Gastrocnemius medialis (tissue), 4 donors: Measurements from ENCODE around the gene SND1.

ENCODE experiments used
- CTCF ChIP-seq, 5 experiments: fragments of 450-650 bp in 3 of 5; fragments of 200-600 bp in 2 of 5; sonication (generic) in 2 of 5; IDR thresholded peaks in 4 of 5; conservative IDR thresholded peaks in 1 of 5; 1 replicate in 4 of 5; 2 replicates in 1 of 5; pipeline ENCODE4 v1.5.1; 2016 to 2019; ENCODE audit warnings: antibody characterized with exemption in 5 of 5, mild to moderate bottlenecking in 3 of 5, moderate library complexity in 3 of 5
- POLR2A ChIP-seq, 2 donors: fragments of 450-650 bp; IDR thresholded peaks; one replicate each; pipeline ENCODE4 v1.6.1; 2017; ENCODE audit warnings: antibody characterized with exemption in 2 of 2, mild to moderate bottlenecking in 2 of 2, moderate library complexity in 2 of 2

DNA sequence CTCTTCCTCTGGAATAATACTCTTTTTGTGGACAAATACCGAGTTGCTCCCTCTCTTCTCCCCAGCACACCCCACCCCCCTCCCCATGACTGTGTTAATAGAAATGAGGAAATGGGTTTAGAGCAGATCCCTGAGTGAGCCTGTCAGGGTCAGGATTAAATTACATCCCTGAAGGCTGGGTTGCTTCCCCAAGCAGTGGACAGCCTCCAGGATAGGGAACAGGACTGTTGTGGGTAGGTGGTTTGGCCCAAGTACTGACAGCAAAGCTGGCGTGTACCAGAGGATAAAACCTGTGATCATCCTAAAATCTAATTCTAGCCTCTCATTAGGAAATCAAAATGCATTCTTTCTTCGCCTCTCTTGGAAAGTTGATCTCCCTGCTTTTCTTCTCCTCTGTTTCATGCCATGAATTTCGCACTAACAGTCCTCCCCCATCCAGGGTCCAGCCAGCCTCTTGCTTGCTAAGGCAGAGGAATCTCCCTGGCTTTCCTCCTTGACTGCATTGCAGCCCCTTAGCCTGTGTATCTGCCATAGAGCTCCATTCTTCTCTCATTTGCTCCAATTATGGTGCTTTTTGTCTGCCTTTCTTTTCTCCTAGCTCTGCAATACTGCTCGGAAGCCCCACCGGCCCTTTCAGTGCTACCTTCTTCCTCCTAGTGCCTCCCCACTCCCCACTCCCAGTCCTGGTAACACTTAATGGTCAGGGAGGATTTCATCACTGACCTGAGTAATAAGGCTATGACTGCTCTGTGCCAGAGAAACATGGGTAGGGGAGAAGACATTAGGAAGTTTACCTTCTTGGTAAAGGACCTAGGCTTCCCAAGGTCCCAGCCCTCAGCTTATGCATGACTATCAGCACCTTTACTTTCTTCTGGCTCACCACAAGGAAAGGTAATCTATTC, 370.9 kb downstream of the SND1 start:
- TF ChIP-seq POLR2A (IDR thresholded peaks at IDR 0.05) (no peak), CTCF (IDR thresholded peaks at IDR 0.05 in 4 of 5, conservative IDR thresholded peaks at IDR 0.05 in 1 of 5) (no peak)
